Measurements from ENCODE around the gene SLC25A51. TPM values are rescaled to one million over a fixed set of nuclear protein-coding genes. Genes with fewer than 3 reads are reported as not detected.

Gene SLC25A51
- total and polyA plus RNA-seq, 4 donors = 3.8 to 24.4 (median 9.1) TPM

GRCh38 chr9:37939575-37940095 is 35.7 kb upstream of the SLC25A51 start:
- Histone ChIP-seq H3K36me3 (ENCODE audit: control insufficient read depth in 4 of 4, insufficient read depth in 3 of 4, low read depth in 1 of 4, low read length in 3 of 4) (peaks cover 0 to 24% (median 14%) of the 10 kb centered on the region in 4 donors), H3K27ac (ENCODE audit: low read depth in 1 of 2, low read length in 2 of 2) (peak overlapping the region; percentile 31 to 41), H3K9ac (ENCODE audit: low read depth in 1 of 2, low read length in 2 of 2) (no peak overlapping the region), H3K27me3 (ENCODE audit: control insufficient read depth in 4 of 4, insufficient read depth in 4 of 4, low read length in 3 of 4) (no peaks in the 10 kb centered on the region), H3K4me1 (ENCODE audit: control insufficient read depth in 4 of 4, insufficient read depth in 4 of 4, low read length in 3 of 4) (peaks cover 0 to 16% (median 7%) of the 10 kb centered on the region in 4 donors), H3K9me3 (ENCODE audit: control insufficient read depth in 4 of 4, low read length in 3 of 4) (no peaks in the 10 kb centered on the region), H3K4me3 (ENCODE audit: low read depth in 1 of 3, low read length in 3 of 3) (no peak overlapping the region)
- no peak for TF ChIP-seq TAF1 (conservative IDR thresholded peaks at IDR 0.05)
- TF ChIP-seq ATF3 (IDR thresholded peaks at IDR 0.05) = no peak
- no peak for TF ChIP-seq NR2F2 (IDR thresholded peaks at IDR 0.05)
- no peak for TF ChIP-seq SP1 (IDR thresholded peaks at IDR 0.05)
- TF ChIP-seq REST (IDR thresholded peaks at IDR 0.05) = no peak
- TF ChIP-seq HNF4A (conservative IDR thresholded peaks at IDR 0.05) = no peak
- no peak for TF ChIP-seq EGR1 (IDR thresholded peaks at IDR 0.05; ENCODE audit: low read depth in 2 of 2)
- no peak for TF ChIP-seq YY1 (IDR thresholded peaks at IDR 0.05)
- TF ChIP-seq HNF4G (IDR thresholded peaks at IDR 0.05) = no peak
- TF ChIP-seq MAX (IDR thresholded peaks at IDR 0.05) = no peak
- TF ChIP-seq RAD21 (IDR thresholded peaks at IDR 0.05) = no peak
- WGBS = 67% methylated on average over 6 of the region's 6 CpGs
- no peak for DNase-seq (ENCODE audit: low spot score)

GRCh38 chr9:37938121-37938891 is 34.4 kb upstream of the SLC25A51 start:
- no peaks in the 10 kb centered on the region for H3K27me3 ChIP-seq (ENCODE audit: control insufficient read depth in 4 of 4, insufficient read depth in 4 of 4, low read length in 3 of 4)
- peaks cover 0 to 16% (median 7%) of the 10 kb centered on the region in 4 donors for H3K4me1 ChIP-seq (ENCODE audit: control insufficient read depth in 4 of 4, insufficient read depth in 4 of 4, low read length in 3 of 4)
- DNase-seq (ENCODE audit: low spot score) = no peak
- WGBS = 79% methylated on average over 22 of the region's 22 CpGs
- no peaks in the 10 kb centered on the region for H3K9me3 ChIP-seq (ENCODE audit: control insufficient read depth in 4 of 4, low read length in 3 of 4)
- no peak overlapping the region for H3K27ac ChIP-seq (ENCODE audit: low read depth in 1 of 2, low read length in 2 of 2)
- H3K9ac ChIP-seq (ENCODE audit: low read depth in 1 of 2, low read length in 2 of 2) = no peak overlapping the region
- H3K4me3 ChIP-seq (ENCODE audit: low read depth in 1 of 3, low read length in 3 of 3) = no peak overlapping the region
- peaks cover 5 to 23% (median 11%) of the 10 kb centered on the region in 4 donors for H3K36me3 ChIP-seq (ENCODE audit: control insufficient read depth in 4 of 4, insufficient read depth in 3 of 4, low read depth in 1 of 4, low read length in 3 of 4)
- TF ChIP-seq NR2F2 (IDR thresholded peaks at IDR 0.05) (peak; percentile 24), ZBTB33 (IDR thresholded peaks at IDR 0.05) (no peak)
